ENCODE data around the gene SBNO2.

Gene SBNO2

GRCh38 chr19:1063909-1064660 lies 110.0 kb downstream of the SBNO2 start:
- H3K4me3 ChIP-seq (ENCODE audit: low read depth in 1 of 2, low read length in 2 of 2): no peak overlapping the region
- H3K27me3 ChIP-seq (ENCODE audit: control insufficient read depth in 1 of 2, insufficient read depth in 2 of 2, low read length in 2 of 2): peaks cover 31 to 58% of the 10 kb centered on the region in 2 donors
- H3K36me3 ChIP-seq (ENCODE audit: insufficient read depth, low read length): no peaks in the 10 kb centered on the region
- H3K9ac ChIP-seq (ENCODE audit: low read length): no peak overlapping the region
- H3K27ac ChIP-seq (ENCODE audit: low read depth, low read length): no peak overlapping the region
- H3K4me1 ChIP-seq (ENCODE audit: insufficient read depth, low read length): no peaks in the 10 kb centered on the region
- H3K9me3 ChIP-seq (ENCODE audit: low read length): no peaks in the 10 kb centered on the region

GRCh38 chr19:1063030-1063908 lies 110.8 kb downstream of the SBNO2 start:
- no peak overlapping the region for H3K27ac ChIP-seq (ENCODE audit: low read depth, low read length)
- no peak overlapping the region for H3K9ac ChIP-seq (ENCODE audit: low read length)
- H3K36me3 ChIP-seq (ENCODE audit: insufficient read depth, low read length): no peaks in the 10 kb centered on the region
- no peak overlapping the region for H3K4me3 ChIP-seq (ENCODE audit: low read depth in 1 of 2, low read length in 2 of 2)
- no peaks in the 10 kb centered on the region for H3K9me3 ChIP-seq (ENCODE audit: low read length)
- H3K27me3 ChIP-seq (ENCODE audit: control insufficient read depth in 1 of 2, insufficient read depth in 2 of 2, low read length in 2 of 2): peaks cover 24 to 50% of the 10 kb centered on the region in 2 donors
- no peaks in the 10 kb centered on the region for H3K4me1 ChIP-seq (ENCODE audit: insufficient read depth, low read length)

- Histone ChIP-seq H3K9me3 (ENCODE audit: low read length) (peaks cover 5% of the 10 kb centered on the region), H3K27ac (ENCODE audit: low read depth, low read length) (no peak overlapping the region), H3K36me3 (ENCODE audit: insufficient read depth, low read length) (no peaks in the 10 kb centered on the region), H3K9ac (ENCODE audit: low read length) (no peak overlapping the region), H3K27me3 (ENCODE audit: control insufficient read depth in 1 of 2, insufficient read depth in 2 of 2, low read length in 2 of 2) (peaks cover 17 to 42% of the 10 kb centered on the region in 2 donors), H3K4me3 (ENCODE audit: low read depth in 1 of 2, low read length in 2 of 2) (no peak overlapping the region), H3K4me1 (ENCODE audit: insufficient read depth, low read length) (no peaks in the 10 kb centered on the region)
These were observed 111.6 kb downstream of the SBNO2 start for GRCh38 chr19:1062387-1063029.

GRCh38 chr19:1061987-1062386 lies 112.1 kb downstream of the SBNO2 start:
- peaks cover 10% of the 10 kb centered on the region for H3K9me3 ChIP-seq (ENCODE audit: low read length)
- H3K27ac ChIP-seq (ENCODE audit: low read depth, low read length): no peak overlapping the region
- peaks cover 17 to 37% of the 10 kb centered on the region in 2 donors for H3K27me3 ChIP-seq (ENCODE audit: control insufficient read depth in 1 of 2, insufficient read depth in 2 of 2, low read length in 2 of 2)
- H3K9ac ChIP-seq (ENCODE audit: low read length): no peak overlapping the region
- no peaks in the 10 kb centered on the region for H3K4me1 ChIP-seq (ENCODE audit: insufficient read depth, low read length)
- no peaks in the 10 kb centered on the region for H3K36me3 ChIP-seq (ENCODE audit: insufficient read depth, low read length)
- no peak overlapping the region for H3K4me3 ChIP-seq (ENCODE audit: low read depth in 1 of 2, low read length in 2 of 2)

GRCh38 chr19:1060689-1061088 lies 113.4 kb downstream of the SBNO2 start:
- H3K9me3 ChIP-seq (ENCODE audit: low read length): peaks cover 16% of the 10 kb centered on the region

GRCh38 chr19:1058112-1058511 lies 116.0 kb downstream of the SBNO2 start:
- Histone ChIP-seq H3K4me1 (ENCODE audit: insufficient read depth, low read length) (no peaks in the 10 kb centered on the region), H3K27ac (ENCODE audit: low read depth, low read length) (no peak overlapping the region), H3K27me3 (ENCODE audit: control insufficient read depth in 1 of 2, insufficient read depth in 2 of 2, low read length in 2 of 2) (no peaks in the 10 kb centered on the region), H3K9ac (ENCODE audit: low read length) (no peak overlapping the region), H3K36me3 (ENCODE audit: insufficient read depth, low read length) (no peaks in the 10 kb centered on the region), H3K4me3 (ENCODE audit: low read depth in 1 of 2, low read length in 2 of 2) (no peak overlapping the region), H3K9me3 (ENCODE audit: low read length) (peaks cover 16% of the 10 kb centered on the region)

More at GRCh38 chr19:1060689-1061088, 113.4 kb downstream of the SBNO2 start:
- no peaks in the 10 kb centered on the region for H3K4me1 ChIP-seq (ENCODE audit: insufficient read depth, low read length)
- H3K4me3 ChIP-seq (ENCODE audit: low read depth in 1 of 2, low read length in 2 of 2): no peak overlapping the region
- H3K36me3 ChIP-seq (ENCODE audit: insufficient read depth, low read length): no peaks in the 10 kb centered on the region
- no peak overlapping the region for H3K9ac ChIP-seq (ENCODE audit: low read length)
- no peak overlapping the region for H3K27ac ChIP-seq (ENCODE audit: low read depth, low read length)
- peaks cover 6 to 24% of the 10 kb centered on the region in 2 donors for H3K27me3 ChIP-seq (ENCODE audit: control insufficient read depth in 1 of 2, insufficient read depth in 2 of 2, low read length in 2 of 2)
